ENCODE results near the gene RPS6KA5. TPM values are rescaled to one million over a fixed set of nuclear protein-coding genes. Genes with fewer than 3 reads are reported as not detected.

Gene RPS6KA5
- total and polyA plus RNA-seq, 7 experiments from 2014 or later: 17.7 to 43.5 (median 34.1) TPM

GRCh38 chr14:91075553-91075952 lies 15.1 kb upstream of the RPS6KA5 start:
- Histone ChIP-seq H3K27ac (ENCODE audit: low read depth, low read length) (no peak overlapping the region), H3K27me3 (ENCODE audit: control insufficient read depth in 2 of 2, insufficient read depth in 2 of 2, low read length in 2 of 2) (no peaks in the 10 kb centered on the region), H3K9me3 (ENCODE audit: control insufficient read depth in 2 of 3, low read length in 3 of 3) (no peaks in the 10 kb centered on the region), H3K4me1 (ENCODE audit: control insufficient read depth in 2 of 2, insufficient read depth in 2 of 2, low read length in 2 of 2) (peaks cover 10 to 17% of the 10 kb centered on the region in 2 donors), H3K36me3 (ENCODE audit: control insufficient read depth in 2 of 3, insufficient read depth in 3 of 3, low read length in 3 of 3) (no peaks in the 10 kb centered on the region), H3K4me3 (ENCODE audit: low read length) (no peak overlapping the region)
- Mint-ChIP-seq H3K4me1 (peaks cover 26 to 56% (median 39%) of the 10 kb centered on the region in 7 donors), H3K27me3 (peaks cover 0 to 2% (median 0%) of the 10 kb centered on the region in 5 donors), H3K27ac (peak overlapping the region in 1 of 9 donors; percentile 36), H3K9me3 (peaks cover 0 to 2% (median 0%) of the 10 kb centered on the region in 11 donors), H3K36me3 (peaks cover 0 to 20% (median 0%) of the 10 kb centered on the region in 5 donors), H3K4me3 (no peak overlapping the region)
- no peak for DNase-seq
- intact Hi-C loops (cut with micrococcal nuclease): no loop called here
- CTCF ChIA-PET: no interaction called here
- no peak for ATAC-seq
- POLR2A ChIA-PET: interaction anchor here (1.0 kb wide), 1 partner anchor 10 kb away, joined by 4 read pairs; no protein-coding TSS in a partner anchor

GRCh38 chr14:91070572-91070971 lies 10.1 kb upstream of the RPS6KA5 start:
- Mint-ChIP-seq H3K4me1 (peaks cover 44 to 56% (median 50%) of the 10 kb centered on the region in 7 donors), H3K4me3 (no peak overlapping the region), H3K27me3 (peaks cover 0 to 2% (median 0%) of the 10 kb centered on the region in 5 donors), H3K9me3 (peaks cover 0 to 7% (median 0%) of the 10 kb centered on the region in 11 donors), H3K27ac (peak overlapping the region in 2 of 9 donors; percentile 41 to 77), H3K36me3 (peaks cover 0 to 30% (median 0%) of the 10 kb centered on the region in 5 donors)
- Histone ChIP-seq H3K27ac (ENCODE audit: low read depth, low read length) (no peak overlapping the region), H3K4me3 (ENCODE audit: low read length) (no peak overlapping the region), H3K9me3 (ENCODE audit: control insufficient read depth in 2 of 3, low read length in 3 of 3) (no peaks in the 10 kb centered on the region), H3K4me1 (ENCODE audit: control insufficient read depth in 2 of 2, insufficient read depth in 2 of 2, low read length in 2 of 2) (peaks cover 46 to 47% of the 10 kb centered on the region in 2 donors), H3K36me3 (ENCODE audit: control insufficient read depth in 2 of 3, insufficient read depth in 3 of 3, low read length in 3 of 3) (no peaks in the 10 kb centered on the region), H3K27me3 (ENCODE audit: control insufficient read depth in 2 of 2, insufficient read depth in 2 of 2, low read length in 2 of 2) (no peaks in the 10 kb centered on the region)
- CTCF ChIA-PET: no interaction called here
- intact Hi-C loops (cut with micrococcal nuclease): no loop called here
- POLR2A ChIA-PET: interaction anchor here (1.0 to 3.8 kb wide), 2 partner anchors 9 to 10 kb away, joined by 6 to 25 read pairs; partner anchors contain the start of gene RPS6KA5
- no peak for ATAC-seq
- DNase-seq: no peak

- Mint-ChIP-seq H3K27me3 (peaks cover 0 to 2% (median 0%) of the 10 kb centered on the region in 5 donors), H3K4me3 (peak overlapping the region; percentile 54 to 89 (median 63)), H3K27ac (peak overlapping the region; percentile 66 to 94 (median 87)), H3K4me1 (peaks cover 53 to 70% (median 61%) of the 10 kb centered on the region in 7 donors), H3K36me3 (peaks cover 0 to 39% (median 0%) of the 10 kb centered on the region in 5 donors), H3K9me3 (peaks cover 0 to 11% (median 0%) of the 10 kb centered on the region in 11 donors)
- Histone ChIP-seq H3K27me3 (ENCODE audit: control insufficient read depth in 2 of 2, insufficient read depth in 2 of 2, low read length in 2 of 2) (no peaks in the 10 kb centered on the region), H3K9me3 (ENCODE audit: control insufficient read depth in 2 of 3, low read length in 3 of 3) (no peaks in the 10 kb centered on the region), H3K4me1 (ENCODE audit: control insufficient read depth in 2 of 2, insufficient read depth in 2 of 2, low read length in 2 of 2) (peaks cover 58 to 60% of the 10 kb centered on the region in 2 donors), H3K36me3 (ENCODE audit: control insufficient read depth in 2 of 3, insufficient read depth in 3 of 3, low read length in 3 of 3) (no peaks in the 10 kb centered on the region), H3K4me3 (ENCODE audit: low read length) (no peak overlapping the region), H3K27ac (ENCODE audit: low read depth, low read length) (peak overlapping the region; percentile 6)
- POLR2A ChIA-PET: interaction anchor here (0.6 to 4.7 kb wide), 4 partner anchors 10 to 46 kb away, joined by 3 to 25 read pairs (median 6); partner anchors contain the start of gene DGLUCY
- CTCF ChIA-PET: interaction anchor here (0.9 kb wide), 1 partner anchor 106 kb away, joined by 4 read pairs; no protein-coding TSS in a partner anchor
- intact Hi-C loops (cut with micrococcal nuclease): loop anchor here (1.0 to 10.0 kb wide), 2 partner anchors 8 to 1114 kb away; partner anchors contain the start of genes EFCAB11 (in 1 of the 2), RPS6KA5 (in 1 of the 2) and TDP1 (in 1 of the 2)
- ATAC-seq: no peak
- DNase-seq: peak in 4 of 9 donors; percentile 19 to 31 (median 27)
These were observed 8.2 kb upstream of the RPS6KA5 start for GRCh38 chr14:91068642-91069041.

GRCh38 chr14:91067186-91067585 lies 6.7 kb upstream of the RPS6KA5 start:
- Histone ChIP-seq H3K36me3 (ENCODE audit: control insufficient read depth in 2 of 3, insufficient read depth in 3 of 3, low read length in 3 of 3) (no peaks in the 10 kb centered on the region), H3K9me3 (ENCODE audit: control insufficient read depth in 2 of 3, low read length in 3 of 3) (no peaks in the 10 kb centered on the region), H3K4me3 (ENCODE audit: low read length) (no peak overlapping the region), H3K4me1 (ENCODE audit: control insufficient read depth in 2 of 2, insufficient read depth in 2 of 2, low read length in 2 of 2) (peaks cover 71 to 72% of the 10 kb centered on the region in 2 donors), H3K27me3 (ENCODE audit: control insufficient read depth in 2 of 2, insufficient read depth in 2 of 2, low read length in 2 of 2) (no peaks in the 10 kb centered on the region), H3K27ac (ENCODE audit: low read depth, low read length) (peak overlapping the region; percentile 64)
- peak overlapping the region; percentile 60 to 94 (median 85) for H3K27ac Mint-ChIP-seq
- peaks cover 0 to 2% (median 0%) of the 10 kb centered on the region in 5 donors for H3K27me3 Mint-ChIP-seq
- peak overlapping the region; percentile 48 to 84 (median 62) for H3K4me3 Mint-ChIP-seq
- ATAC-seq: peak; percentile 74
- peaks cover 0 to 43% (median 4%) of the 10 kb centered on the region in 5 donors for H3K36me3 Mint-ChIP-seq
- H3K4me1 Mint-ChIP-seq: peaks cover 63 to 82% (median 73%) of the 10 kb centered on the region in 7 donors
- ChIA-PET CTCF (interaction anchor here (1.0 kb wide), 1 partner anchor 11 kb away, joined by 3 read pairs; no protein-coding TSS in a partner anchor), POLR2A (interaction anchor here (2.4 to 4.7 kb wide), 3 partner anchors 11 to 51 kb away, joined by 5 to 25 read pairs (median 17); partner anchors contain the start of gene DGLUCY)
- intact Hi-C loops (cut with micrococcal nuclease): loop anchor here (1.0 to 10.0 kb wide), 2 partner anchors 11 to 1112 kb away; partner anchors contain the start of genes EFCAB11 (in 1 of the 2) and TDP1 (in 1 of the 2)
- peak in 7 of 9 donors; percentile 57 to 83 (median 73) for DNase-seq
- peaks cover 0 to 13% (median 0%) of the 10 kb centered on the region in 11 donors for H3K9me3 Mint-ChIP-seq

- peaks cover 0 to 2% (median 0%) of the 10 kb centered on the region in 3 experiments for H3K36me3 ChIP-seq (ENCODE audit: control insufficient read depth in 2 of 3, insufficient read depth in 3 of 3, low read length in 3 of 3)
- H3K27ac ChIP-seq (ENCODE audit: low read depth, low read length): peak overlapping the region; percentile 14
- Mint-ChIP-seq H3K36me3 (peaks cover 0 to 34% (median 4%) of the 10 kb centered on the region in 5 donors), H3K4me3 (peak overlapping the region in 7 of 10 donors; percentile 1 to 72 (median 62)), H3K9me3 (peaks cover 0 to 13% (median 0%) of the 10 kb centered on the region in 11 donors), H3K27ac (peak overlapping the region; percentile 57 to 92 (median 81)), H3K27me3 (no peaks in the 10 kb centered on the region), H3K4me1 (peaks cover 57 to 77% (median 68%) of the 10 kb centered on the region in 7 donors)
- ChIA-PET CTCF (interaction anchor here (0.9 kb wide), 1 partner anchor 49 kb away, joined by 3 read pairs; no protein-coding TSS in a partner anchor), POLR2A (interaction anchor here (0.8 to 4.7 kb wide), 4 partner anchors 10 to 50 kb away, joined by 3 to 25 read pairs (median 10); partner anchors contain the start of gene DGLUCY)
- DNase-seq: no peak
- intact Hi-C loops (cut with micrococcal nuclease): loop anchor here in 1 of 2 donors (10.0 kb wide), 1 partner anchor 1110 kb away; the partner anchor contains the start of genes EFCAB11 and TDP1
- H3K27me3 ChIP-seq (ENCODE audit: control insufficient read depth in 2 of 2, insufficient read depth in 2 of 2, low read length in 2 of 2): no peaks in the 10 kb centered on the region
- no peaks in the 10 kb centered on the region for H3K9me3 ChIP-seq (ENCODE audit: control insufficient read depth in 2 of 3, low read length in 3 of 3)
- H3K4me1 ChIP-seq (ENCODE audit: control insufficient read depth in 2 of 2, insufficient read depth in 2 of 2, low read length in 2 of 2): peaks cover 83 to 84% of the 10 kb centered on the region in 2 donors
- ATAC-seq: no peak
- no peak overlapping the region for H3K4me3 ChIP-seq (ENCODE audit: low read length)
These were observed 4.8 kb upstream of the RPS6KA5 start for GRCh38 chr14:91065266-91065665.

- CTCF ChIA-PET: interaction anchor here (0.6 to 5.7 kb wide), 5 partner anchors 42 to 310 kb away, joined by 3 to 37 read pairs (median 7); partner anchors contain the start of gene DGLUCY
- Mint-ChIP-seq H3K36me3 (peaks cover 0 to 36% (median 4%) of the 10 kb centered on the region in 5 donors), H3K9me3 (peaks cover 0 to 8% (median 0%) of the 10 kb centered on the region in 11 donors), H3K4me3 (peak overlapping the region; percentile 12 to 72 (median 54)), H3K27me3 (no peaks in the 10 kb centered on the region), H3K4me1 (peaks cover 53 to 74% (median 62%) of the 10 kb centered on the region in 7 donors), H3K27ac (peak overlapping the region; percentile 67 to 92 (median 86))
- POLR2A ChIA-PET: interaction anchor here (0.5 to 5.6 kb wide), 8 partner anchors 9 to 1307 kb away, joined by 3 to 105 read pairs (median 4); partner anchors contain the start of gene DGLUCY
- ATAC-seq: no peak
- Histone ChIP-seq H3K27me3 (ENCODE audit: control insufficient read depth in 2 of 2, insufficient read depth in 2 of 2, low read length in 2 of 2) (no peaks in the 10 kb centered on the region), H3K4me1 (ENCODE audit: control insufficient read depth in 2 of 2, insufficient read depth in 2 of 2, low read length in 2 of 2) (peaks cover 62 to 63% of the 10 kb centered on the region in 2 donors), H3K4me3 (ENCODE audit: low read length) (peak overlapping the region; percentile 12), H3K27ac (ENCODE audit: low read depth, low read length) (peak overlapping the region; percentile 52), H3K9me3 (ENCODE audit: control insufficient read depth in 2 of 3, low read length in 3 of 3) (no peaks in the 10 kb centered on the region), H3K36me3 (ENCODE audit: control insufficient read depth in 2 of 3, insufficient read depth in 3 of 3, low read length in 3 of 3) (peaks cover 0 to 3% (median 0%) of the 10 kb centered on the region in 3 experiments)
- peak in 6 of 9 donors; percentile 36 to 61 (median 55) for DNase-seq
- intact Hi-C loops (cut with micrococcal nuclease): loop anchor here (1.0 to 10.0 kb wide), 4 partner anchors 15 to 1108 kb away; partner anchors contain the start of genes ATXN3 (in 1 of the 2), EFCAB11 (in 1 of the 2) and TDP1 (in 1 of the 2)
These were observed 2.7 kb upstream of the RPS6KA5 start for GRCh38 chr14:91063119-91063518.

Data from naive thymus-derived CD4-positive, alpha-beta T cell (primary cell).